Cardiac fibroblast (primary cell): ENCODE measurements around the gene TMEM62.

Experiments
- DNase-seq, 2 donors: peaks; one replicate each; pipeline versions ENCODE4 v3.0.0 to v3.0.0-alpha.2; 2010; ENCODE audit warnings: low read depth in 2 of 2
- H3K4me3 ChIP-seq, 2 donors: replicated peaks in 1 of 2; 1 replicate in 1 of 2; 2 replicates in 1 of 2; pipeline ENCODE4 v1.5.1; 2011; ENCODE audit warnings: low read depth in 2 of 2, low read length in 2 of 2, mild to moderate bottlenecking in 2 of 2, moderate library complexity in 1 of 2
- TF ChIP-seq, protein P1 (sequence below): IDR thresholded peaks from one replicate; pipeline ENCODE4 v1.5.1; 2011; ENCODE audit warnings: low read depth, mild to moderate bottlenecking, low read length, inconsistent platforms

The TMEM62 gene

DNA sequence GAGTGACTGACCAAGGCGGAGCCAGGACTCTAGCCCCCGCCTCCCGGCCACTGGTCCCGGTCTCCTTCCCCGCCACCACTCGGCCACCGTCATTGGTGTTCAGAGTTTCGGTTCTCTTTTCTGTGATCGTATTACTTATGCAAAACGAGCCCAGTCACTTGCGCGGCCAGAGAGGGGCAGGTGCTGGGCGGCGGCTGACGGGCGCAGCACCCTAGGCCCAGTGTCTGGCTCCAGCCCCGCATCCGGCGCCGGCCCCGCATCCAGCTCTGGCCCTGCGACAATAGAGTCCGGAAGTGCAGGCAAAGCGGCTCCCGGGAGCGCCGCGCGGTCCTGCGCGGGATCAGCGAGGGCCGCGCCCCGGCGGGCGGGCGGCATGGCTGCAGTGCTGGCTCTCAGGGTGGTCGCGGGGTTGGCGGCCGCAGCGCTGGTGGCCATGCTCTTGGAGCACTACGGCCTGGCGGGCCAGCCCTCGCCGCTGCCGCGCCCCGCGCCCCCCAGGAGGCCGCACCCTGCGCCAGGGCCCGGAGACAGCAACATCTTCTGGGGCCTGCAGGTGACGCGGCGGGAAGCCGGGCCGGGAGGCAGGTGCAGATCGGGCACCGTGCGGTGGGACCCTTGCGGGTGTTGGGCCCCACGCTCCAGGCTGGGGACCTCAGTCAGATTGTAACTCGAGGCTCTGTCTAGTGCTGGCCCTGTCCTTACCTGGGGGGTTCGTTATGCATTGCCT, at the start of gene TMEM62:
TMEM62 (plus strand) TSS at position 157 of the 727 bp plus-strand sequence; CDS start at position 374, 217 bp downstream.
- peak within 1 kb of the TSS; percentile 64 to 72 for H3K4me3 ChIP-seq
- TF ChIP-seq, protein P1, sequence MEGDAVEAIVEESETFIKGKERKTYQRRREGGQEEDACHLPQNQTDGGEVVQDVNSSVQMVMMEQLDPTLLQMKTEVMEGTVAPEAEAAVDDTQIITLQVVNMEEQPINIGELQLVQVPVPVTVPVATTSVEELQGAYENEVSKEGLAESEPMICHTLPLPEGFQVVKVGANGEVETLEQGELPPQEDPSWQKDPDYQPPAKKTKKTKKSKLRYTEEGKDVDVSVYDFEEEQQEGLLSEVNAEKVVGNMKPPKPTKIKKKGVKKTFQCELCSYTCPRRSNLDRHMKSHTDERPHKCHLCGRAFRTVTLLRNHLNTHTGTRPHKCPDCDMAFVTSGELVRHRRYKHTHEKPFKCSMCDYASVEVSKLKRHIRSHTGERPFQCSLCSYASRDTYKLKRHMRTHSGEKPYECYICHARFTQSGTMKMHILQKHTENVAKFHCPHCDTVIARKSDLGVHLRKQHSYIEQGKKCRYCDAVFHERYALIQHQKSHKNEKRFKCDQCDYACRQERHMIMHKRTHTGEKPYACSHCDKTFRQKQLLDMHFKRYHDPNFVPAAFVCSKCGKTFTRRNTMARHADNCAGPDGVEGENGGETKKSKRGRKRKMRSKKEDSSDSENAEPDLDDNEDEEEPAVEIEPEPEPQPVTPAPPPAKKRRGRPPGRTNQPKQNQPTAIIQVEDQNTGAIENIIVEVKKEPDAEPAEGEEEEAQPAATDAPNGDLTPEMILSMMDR: no peak
- peak; percentile 47 to 57 for DNase-seq

DNA sequence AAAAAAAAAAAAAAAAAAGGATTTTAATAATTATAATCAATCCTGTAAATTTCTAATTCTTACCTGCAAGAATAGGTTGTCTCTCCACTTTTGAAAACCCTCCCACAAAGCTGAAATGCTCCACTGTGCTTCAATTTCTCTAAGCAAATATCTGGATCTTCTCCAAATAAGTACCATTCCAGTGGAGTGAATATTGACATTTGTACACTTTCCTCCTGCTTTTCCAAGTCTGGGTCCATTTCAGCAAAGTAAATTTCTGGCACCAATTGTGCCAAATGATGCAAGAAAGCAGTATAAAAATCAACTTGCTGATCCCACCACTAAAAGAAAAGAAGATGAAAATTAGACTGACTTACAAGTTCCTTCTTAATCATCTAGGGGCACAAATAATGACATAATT, 47.5 kb upstream of the TMEM62 start:
- H3K4me3 ChIP-seq: no peak overlapping the region
- DNase-seq: peak in 1 of 2 donors; percentile 52
- TF ChIP-seq, protein P1: no peak

DNA sequence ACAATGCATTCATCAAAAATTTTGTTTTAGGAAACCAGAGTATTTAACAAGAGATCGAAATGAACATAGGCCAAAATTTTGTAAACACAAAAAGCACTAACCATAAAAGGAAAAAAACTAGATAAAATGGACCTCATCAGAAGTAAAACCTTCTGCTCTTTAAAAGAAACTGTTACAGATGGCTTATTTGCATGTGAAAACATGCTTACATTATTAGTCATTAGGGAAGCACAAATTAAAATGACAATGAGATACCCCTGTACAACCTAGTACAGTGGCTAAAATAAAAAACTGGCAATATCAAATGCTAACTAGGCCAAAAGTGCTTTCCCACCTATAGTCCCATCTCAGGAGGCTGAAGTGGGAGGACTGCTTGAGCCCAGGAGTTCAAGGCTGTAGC, 46.8 kb upstream of the TMEM62 start:
- TF ChIP-seq, protein P1: no peak
- H3K4me3 ChIP-seq: no peak overlapping the region
- peak in 1 of 2 donors; percentile 37 for DNase-seq

DNA sequence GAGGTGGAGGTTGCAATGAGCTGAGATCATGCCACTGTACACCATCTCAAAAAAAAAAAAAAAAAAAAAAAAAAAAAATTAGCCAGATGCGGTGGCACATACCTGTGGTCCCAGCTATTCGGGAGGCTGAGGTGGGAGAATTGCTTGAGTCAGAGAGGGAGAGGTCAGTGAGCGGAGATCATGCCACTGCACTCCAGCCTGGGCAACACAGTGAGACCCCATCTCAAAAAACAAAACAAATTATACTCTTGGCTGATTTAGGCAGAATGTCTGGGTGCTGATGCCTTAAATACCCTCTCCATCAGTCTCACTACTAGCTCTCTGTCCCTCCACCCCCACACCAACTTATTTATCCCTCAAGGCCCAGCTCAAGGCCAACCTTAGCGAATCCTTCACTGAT, 41.5 kb upstream of the TMEM62 start:
- TF ChIP-seq, protein P1: no peak
- DNase-seq: no peak
- H3K4me3 ChIP-seq: no peak overlapping the region

DNA sequence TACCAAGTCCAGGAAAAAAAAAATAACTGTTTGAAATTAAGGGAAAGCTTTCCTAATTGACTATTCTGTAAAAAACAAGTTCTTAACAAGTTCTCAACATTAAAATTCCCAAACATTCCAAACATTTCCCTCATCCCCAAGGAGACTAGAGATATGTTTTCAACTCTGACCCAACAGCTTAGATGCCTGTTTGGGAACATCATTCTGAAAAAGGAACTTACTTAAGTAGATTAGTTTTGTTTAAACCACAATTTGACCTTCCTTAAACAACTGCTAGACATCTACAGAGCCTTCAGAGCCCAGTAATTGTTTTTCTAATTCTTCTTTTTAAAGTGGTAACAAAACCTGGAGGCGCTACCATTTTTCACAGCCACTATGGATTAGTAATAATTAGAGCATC, 40.4 kb upstream of the TMEM62 start:
- peak; percentile 31 to 79 for DNase-seq
- TF ChIP-seq, protein P1: no peak
- H3K4me3 ChIP-seq: no peak overlapping the region

DNA sequence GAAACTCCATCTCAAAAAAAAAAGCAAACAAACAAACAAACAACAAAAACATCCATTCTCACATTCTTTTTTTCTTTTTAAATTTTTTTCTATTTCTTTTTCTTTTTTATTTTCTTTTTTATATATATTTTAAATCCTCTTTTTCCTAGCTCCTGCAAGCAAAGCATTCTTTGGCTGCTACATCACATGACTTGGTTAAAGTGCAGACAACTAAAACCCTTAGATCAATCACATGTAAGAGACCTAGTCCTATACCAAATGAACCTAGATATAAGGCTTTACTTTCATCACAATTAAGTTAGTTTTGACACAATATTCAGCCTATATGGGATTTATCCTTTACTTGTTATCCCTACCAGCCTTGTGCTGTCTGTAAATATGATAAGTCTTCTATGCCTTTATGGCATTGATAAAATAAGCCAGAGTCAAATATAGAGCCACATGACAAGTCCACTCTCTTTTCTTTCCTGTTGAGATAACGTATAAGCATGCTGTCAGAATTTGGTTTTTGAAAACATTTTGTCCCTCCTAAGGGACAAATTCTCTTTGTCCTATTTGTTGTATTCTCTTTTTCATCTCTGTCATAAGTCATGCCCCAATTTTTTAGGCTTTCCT, 38.9 kb upstream of the TMEM62 start:
- TF ChIP-seq, protein P1: no peak
- no peak overlapping the region for H3K4me3 ChIP-seq
- DNase-seq: no peak

DNA sequence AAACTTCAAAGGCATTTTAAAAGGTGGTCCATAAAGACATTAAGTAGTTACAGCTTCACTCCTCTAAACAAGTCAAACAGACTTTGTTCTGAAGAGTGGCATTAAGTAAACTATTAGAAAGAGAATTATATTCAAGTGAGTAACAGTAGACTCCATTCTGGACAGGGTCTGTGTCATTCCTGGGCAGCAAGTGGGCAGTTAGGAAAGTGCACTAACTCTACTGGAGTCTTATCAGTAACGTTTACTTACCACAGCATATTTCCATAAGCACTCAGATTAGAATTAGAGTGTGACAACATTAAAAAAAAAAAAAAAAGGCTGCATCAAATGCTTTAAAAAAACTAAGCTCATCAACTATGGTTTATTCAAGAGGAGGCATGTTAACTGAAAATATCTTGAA, 38.1 kb upstream of the TMEM62 start:
- H3K4me3 ChIP-seq: no peak overlapping the region
- TF ChIP-seq, protein P1: no peak
- DNase-seq: peak in 1 of 2 donors; percentile 65
